Right atrium auricular region (tissue), 2 donors: ENCODE measurements around the gene GGT1. TPM values are rescaled to one million over a fixed set of nuclear protein-coding genes. Genes with fewer than 3 reads are reported as not detected.
A peak's percentile ranks its signal among the peaks of the same experiment; 100 is the strongest.
"Not testable (repeated sequence)": the region's sequence is repeated elsewhere in the genome, so short reads cannot be mapped to it uniquely, and the experiment has no call there.

ENCODE experiments used
- DNase-seq: peaks from one replicate; pipeline ENCODE4 v3.0.0-alpha.2; 2019; ENCODE audit warnings: low spot score
- H3K27ac ChIP-seq, 2 donors: fragments of 200-600 bp; sonication (generic); 1 replicate in 1 of 2; 2 replicates in 1 of 2; pipeline ENCODE4 v1.5.1; 2016 to 2019
- H3K27me3 ChIP-seq, 2 donors: fragments of 200-600 bp; sonication (generic); one replicate each; pipeline versions ENCODE4 v1.5.1 to v1.6.0; 2017 to 2019
- H3K36me3 ChIP-seq: fragments of 200-600 bp; sonication (generic); one replicate; pipeline ENCODE4 v1.5.1; 2016
- H3K4me1 ChIP-seq, 2 donors: fragments of 200-600 bp; sonication (generic); one replicate each; pipeline versions ENCODE4 v1.5.1 to v1.6.0; 2017 to 2019
- H3K4me3 ChIP-seq, 2 donors: fragments of 200-600 bp; sonication (generic); 1 replicate in 1 of 2; 2 replicates in 1 of 2; pipeline ENCODE4 v1.5.1; 2017 to 2019; ENCODE audit warnings: mild to moderate bottlenecking in 1 of 2, moderate library complexity in 1 of 2
- H3K9me3 ChIP-seq, 2 donors: fragments of 200-600 bp; sonication (generic); one replicate each; pipeline ENCODE4 v1.5.1; 2019
- CTCF ChIP-seq, 2 donors: fragments of 200-600 bp; sonication (generic); IDR thresholded peaks; one replicate each; pipeline ENCODE4 v1.5.1; 2019; ENCODE audit warnings: antibody characterized with exemption in 2 of 2
- total RNA-seq, 2 donors: library from RNA; depleted of rRNA; stranded (reverse); fragments of >200 nt; gene quantifications; one replicate each; pipeline ENCODE4 v1.1.0, GENCODE V29; 2016

The GGT1 gene
- total RNA-seq, 2 donors from 2014 or later: 0.98 to 1.7 TPM

DNA sequence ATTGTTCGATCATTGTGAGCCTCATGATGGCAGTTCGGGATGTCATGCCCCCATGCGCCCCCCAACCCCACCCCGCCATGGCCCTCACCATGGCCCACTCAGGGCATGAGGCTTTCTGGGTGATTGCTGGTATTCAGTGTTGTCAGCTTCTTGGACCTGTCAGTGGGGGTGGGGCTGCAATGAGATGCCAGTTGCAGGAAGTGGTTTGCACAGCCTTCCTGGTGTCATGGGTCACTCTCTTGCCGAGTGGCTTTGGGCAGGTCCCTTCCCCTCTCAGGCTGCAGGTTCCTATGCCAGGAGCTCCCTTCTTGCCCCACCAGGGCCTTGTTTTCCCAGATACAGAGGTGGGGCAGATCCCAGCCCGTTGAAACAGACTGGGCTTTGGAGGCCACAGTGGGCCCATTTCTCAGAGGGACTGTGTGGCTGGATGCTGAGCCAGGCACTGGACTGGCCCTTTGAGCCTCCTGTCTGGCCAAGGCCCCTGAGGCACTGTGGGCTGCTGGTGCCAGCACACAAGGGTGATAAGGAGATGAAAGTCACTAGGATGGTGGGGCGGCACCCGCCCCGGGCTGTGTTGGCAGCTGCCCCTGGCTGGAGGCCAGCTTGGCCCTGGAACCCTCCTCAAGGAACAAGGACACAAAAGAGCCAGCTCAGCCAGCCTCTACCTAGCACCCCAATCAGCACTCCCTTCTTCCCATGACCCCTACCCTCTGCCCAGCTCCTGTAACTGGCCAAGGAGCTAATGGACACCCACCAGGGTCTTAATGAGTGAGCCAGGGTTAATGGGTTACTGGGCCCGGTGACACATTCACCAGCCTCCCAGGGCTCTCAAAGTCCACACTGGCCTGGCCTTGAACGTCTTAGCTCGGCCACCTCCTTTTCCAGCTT is 1.5 kb upstream of the GGT1 start:
- H3K27me3 ChIP-seq: no peaks in the 10 kb centered on the region
- H3K27ac ChIP-seq: no peak overlapping the region
- no peak overlapping the region for H3K4me3 ChIP-seq
- no peaks in the 10 kb centered on the region for H3K36me3 ChIP-seq
- no peak for DNase-seq
- H3K9me3 ChIP-seq: no peaks in the 10 kb centered on the region
- TF ChIP-seq CTCF (IDR thresholded peaks at IDR 0.05): no peak
- H3K4me1 ChIP-seq: peaks cover 0 to 25% of the 10 kb centered on the region in 2 donors

- peaks cover 0 to 25% of the 10 kb centered on the region in 2 donors for H3K4me1 ChIP-seq
- DNase-seq, H3K9me3 ChIP-seq, H3K4me3 ChIP-seq, H3K27me3 ChIP-seq, H3K36me3 ChIP-seq, H3K27ac ChIP-seq: not testable (repeated sequence)
These were observed 766 bp upstream of the GGT1 start for GRCh38 chr22:24602105-24602749.

DNA sequence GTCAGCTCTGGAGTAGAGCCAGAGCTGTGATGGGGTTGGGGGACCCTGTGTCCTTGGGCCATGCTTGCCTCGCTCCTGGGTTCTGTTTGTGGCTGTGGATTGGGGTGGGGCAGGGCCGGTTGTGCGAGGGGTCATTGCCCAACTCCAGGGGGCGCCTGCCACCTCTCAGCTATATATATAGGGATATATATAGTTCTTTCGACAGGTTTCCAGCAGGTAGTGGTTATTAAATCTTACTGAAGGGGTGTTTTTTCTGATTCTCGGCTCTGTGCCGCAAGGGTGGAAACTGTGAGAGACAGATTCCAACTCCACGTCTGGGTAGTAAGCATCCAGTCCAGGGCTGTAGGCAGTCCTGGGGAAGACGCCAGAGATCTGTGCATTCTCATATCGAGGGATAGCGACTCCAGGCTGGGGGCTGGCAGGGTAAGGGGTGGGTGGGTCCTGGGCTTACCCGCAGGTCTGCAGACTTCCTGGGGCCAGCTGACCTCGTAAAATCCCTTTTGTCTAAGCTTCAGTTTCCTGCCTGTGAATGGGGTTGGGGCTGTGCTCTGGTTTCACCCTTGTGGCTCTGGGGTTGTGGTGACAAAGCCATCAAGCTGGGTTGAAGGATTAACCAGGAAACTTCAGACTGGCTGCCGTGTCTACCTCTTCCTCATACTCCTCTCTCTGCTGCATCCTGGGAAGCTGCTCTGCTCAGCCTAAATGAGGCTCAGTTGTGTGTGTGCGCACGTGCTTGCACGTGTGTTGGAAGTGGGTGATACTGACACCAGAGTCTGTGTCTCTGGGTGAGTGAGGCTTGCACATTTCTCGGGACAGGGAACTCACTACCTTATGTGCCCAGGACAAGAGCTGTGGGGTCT is 1.0 kb downstream of the GGT1 start:
- not testable (repeated sequence) for H3K9me3 ChIP-seq, DNase-seq, H3K36me3 ChIP-seq, H3K27me3 ChIP-seq, H3K27ac ChIP-seq
- Histone ChIP-seq H3K4me1 (peaks cover 0 to 25% of the 10 kb centered on the region in 2 donors), H3K4me3 (peak overlapping the region in 1 of 2 donors; percentile 12)

GRCh38 chr22:24606340-24606739 is 3.3 kb downstream of the GGT1 start:
- not testable (repeated sequence) for H3K4me3 ChIP-seq, H3K27ac ChIP-seq, H3K27me3 ChIP-seq, H3K9me3 ChIP-seq, H3K36me3 ChIP-seq, DNase-seq
- H3K4me1 ChIP-seq: peaks cover 0 to 18% of the 10 kb centered on the region in 2 donors

DNA sequence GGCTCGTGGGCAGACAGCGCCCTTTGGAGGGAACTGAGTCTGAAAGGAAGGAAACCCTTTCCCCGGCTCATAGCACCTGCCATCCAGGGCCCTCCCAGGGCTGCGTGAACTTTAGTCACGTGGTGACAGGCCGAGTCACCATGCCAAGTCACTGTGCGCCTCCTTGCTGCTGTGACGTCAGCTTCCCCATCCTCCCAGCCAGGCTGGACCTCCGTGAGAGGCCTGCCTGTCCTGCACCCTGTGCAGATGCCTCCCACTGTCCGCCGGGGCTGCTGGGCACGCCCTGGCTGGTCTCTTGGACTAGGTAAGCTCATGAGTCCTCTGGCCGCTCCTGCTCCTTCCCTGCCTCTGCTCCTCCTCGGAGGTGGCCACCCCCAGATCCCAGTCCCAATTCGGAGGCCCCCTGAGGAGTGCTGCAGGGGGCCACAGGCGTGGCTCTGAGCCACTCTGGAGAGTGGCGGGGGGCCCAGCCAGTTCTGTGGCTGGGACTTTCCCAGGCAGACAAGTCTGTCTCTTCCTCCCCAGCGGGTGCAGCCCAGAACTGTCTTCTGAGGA is 4.5 kb downstream of the GGT1 start:
- DNase-seq, H3K27me3 ChIP-seq, H3K27ac ChIP-seq, H3K4me3 ChIP-seq, H3K36me3 ChIP-seq, H3K9me3 ChIP-seq: not testable (repeated sequence)
- H3K4me1 ChIP-seq: peaks cover 0 to 12% of the 10 kb centered on the region in 2 donors

- H3K4me1 ChIP-seq, H3K9me3 ChIP-seq, H3K4me3 ChIP-seq, DNase-seq, H3K36me3 ChIP-seq, H3K27me3 ChIP-seq, H3K27ac ChIP-seq: not testable (repeated sequence)
These were observed 5.3 kb downstream of the GGT1 start for GRCh38 chr22:24608327-24608726.

DNA sequence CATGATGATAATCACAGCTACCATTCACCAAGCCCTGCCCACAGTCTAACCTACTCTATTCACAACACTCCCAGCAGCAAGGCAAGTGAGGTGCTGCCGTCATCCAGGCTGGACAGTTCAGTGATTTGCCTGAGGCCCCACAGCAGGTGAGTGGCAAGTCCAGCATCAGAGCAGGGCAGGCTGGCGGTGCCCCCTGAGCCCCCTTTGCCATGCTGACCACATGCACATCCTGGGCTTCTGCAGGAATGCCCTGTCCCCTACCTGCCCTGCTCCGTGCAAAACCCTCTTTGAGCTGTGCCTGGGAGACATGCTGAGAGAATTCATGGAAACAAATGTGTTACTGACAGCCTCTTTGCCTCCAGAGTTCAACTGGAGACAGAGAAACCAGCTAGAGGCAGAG is 6.9 kb downstream of the GGT1 start:
- H3K4me1 ChIP-seq, H3K27ac ChIP-seq, H3K4me3 ChIP-seq: not testable (repeated sequence)

DNA sequence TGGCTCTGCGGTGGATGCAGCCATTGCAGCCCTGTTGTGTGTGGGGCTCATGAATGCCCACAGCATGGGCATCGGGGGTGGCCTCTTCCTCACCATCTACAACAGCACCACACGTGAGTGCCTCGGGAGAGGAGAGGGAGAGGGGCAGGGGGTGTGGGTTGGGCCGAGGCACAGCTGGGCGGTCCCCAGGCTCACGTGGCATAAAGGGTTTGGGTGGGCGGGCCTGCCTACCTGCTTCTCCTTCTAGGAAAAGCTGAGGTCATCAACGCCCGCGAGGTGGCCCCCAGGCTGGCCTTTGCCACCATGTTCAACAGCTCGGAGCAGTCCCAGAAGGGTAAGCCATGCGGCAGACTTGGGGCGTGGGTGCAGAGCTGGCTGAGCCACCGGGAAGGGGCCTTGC is 11.8 kb downstream of the GGT1 start:
- H3K27ac ChIP-seq, H3K27me3 ChIP-seq, DNase-seq, H3K9me3 ChIP-seq, H3K36me3 ChIP-seq, H3K4me1 ChIP-seq, H3K4me3 ChIP-seq: not testable (repeated sequence)

More for the DNA sequence above, 6.9 kb downstream of the GGT1 start:
- not testable (repeated sequence) for H3K9me3 ChIP-seq, H3K36me3 ChIP-seq, H3K27me3 ChIP-seq, DNase-seq

- not testable (repeated sequence) for H3K4me3 ChIP-seq, H3K27ac ChIP-seq, H3K27me3 ChIP-seq, H3K4me1 ChIP-seq, H3K36me3 ChIP-seq, H3K9me3 ChIP-seq, DNase-seq
These were observed 18.3 kb downstream of the GGT1 start for GRCh38 chr22:24621244-24621643.

DNA sequence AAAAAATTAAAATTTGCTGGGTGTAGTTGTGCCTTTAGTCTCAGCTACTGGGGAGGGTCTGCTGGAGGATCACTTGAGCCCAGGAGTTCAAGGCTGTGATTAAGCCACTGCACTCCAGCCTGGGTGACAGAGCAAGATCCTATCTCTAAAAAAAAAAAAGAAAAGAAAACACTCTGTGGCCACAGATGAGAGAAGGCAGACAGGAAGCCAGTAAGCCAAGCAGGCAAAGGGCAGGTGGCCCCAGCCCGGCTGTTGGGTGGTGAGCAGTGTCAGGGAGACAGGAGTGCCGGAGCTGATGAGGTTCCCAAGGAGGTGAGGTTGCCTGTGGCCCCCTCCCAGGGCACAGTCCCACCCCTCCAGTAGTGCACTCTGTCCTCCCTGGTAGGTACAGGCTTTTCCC is 19.6 kb downstream of the GGT1 start:
- H3K36me3 ChIP-seq, H3K4me1 ChIP-seq, H3K9me3 ChIP-seq, DNase-seq, H3K4me3 ChIP-seq, H3K27ac ChIP-seq, H3K27me3 ChIP-seq: not testable (repeated sequence)

GRCh38 chr22:24627911-24628310 is 24.9 kb downstream of the GGT1 start:
- peaks cover 0 to 23% of the 10 kb centered on the region in 2 donors for H3K4me1 ChIP-seq
- H3K27ac ChIP-seq, H3K27me3 ChIP-seq, H3K36me3 ChIP-seq, H3K9me3 ChIP-seq, DNase-seq, H3K4me3 ChIP-seq: not testable (repeated sequence)

DNA sequence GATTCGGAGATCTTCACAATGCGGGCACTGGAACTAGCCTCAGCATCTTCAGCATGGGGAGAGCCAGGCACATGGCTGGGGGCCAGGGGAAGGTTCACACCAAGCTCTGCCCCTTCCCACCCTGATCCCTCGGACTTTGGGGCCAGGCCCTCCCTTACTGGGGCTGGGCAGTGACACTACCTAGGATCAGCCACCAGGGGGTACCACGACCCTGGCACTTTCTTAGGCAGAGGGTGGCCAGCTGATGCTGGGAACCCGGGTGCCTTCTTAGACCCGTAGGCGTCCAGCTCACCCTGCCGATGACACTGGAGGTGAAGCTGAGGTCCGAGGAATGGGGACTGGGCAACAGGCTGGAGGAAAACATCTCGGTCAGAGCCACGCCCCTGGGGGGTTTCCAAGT is 26.1 kb downstream of the GGT1 start:
- H3K27ac ChIP-seq, H3K9me3 ChIP-seq, DNase-seq, H3K4me3 ChIP-seq, H3K36me3 ChIP-seq, H3K27me3 ChIP-seq: not testable (repeated sequence)
- H3K4me1 ChIP-seq: peaks cover 0 to 25% of the 10 kb centered on the region in 2 donors

- not testable (repeated sequence) for H3K4me3 ChIP-seq, H3K27ac ChIP-seq, DNase-seq, H3K9me3 ChIP-seq, H3K27me3 ChIP-seq, H3K36me3 ChIP-seq
- peaks cover 0 to 25% of the 10 kb centered on the region in 2 donors for H3K4me1 ChIP-seq
These were observed 27.9 kb downstream of the GGT1 start for GRCh38 chr22:24630812-24631427.
